ENCODE measurements around the gene TP53AIP1. TPM values are rescaled to one million over a fixed set of nuclear protein-coding genes. Genes with fewer than 3 reads are reported as not detected.

Gene TP53AIP1
- total RNA-seq, 2 experiments from 2014 or later: 0.20 TPM; not detected in 1

DNA sequence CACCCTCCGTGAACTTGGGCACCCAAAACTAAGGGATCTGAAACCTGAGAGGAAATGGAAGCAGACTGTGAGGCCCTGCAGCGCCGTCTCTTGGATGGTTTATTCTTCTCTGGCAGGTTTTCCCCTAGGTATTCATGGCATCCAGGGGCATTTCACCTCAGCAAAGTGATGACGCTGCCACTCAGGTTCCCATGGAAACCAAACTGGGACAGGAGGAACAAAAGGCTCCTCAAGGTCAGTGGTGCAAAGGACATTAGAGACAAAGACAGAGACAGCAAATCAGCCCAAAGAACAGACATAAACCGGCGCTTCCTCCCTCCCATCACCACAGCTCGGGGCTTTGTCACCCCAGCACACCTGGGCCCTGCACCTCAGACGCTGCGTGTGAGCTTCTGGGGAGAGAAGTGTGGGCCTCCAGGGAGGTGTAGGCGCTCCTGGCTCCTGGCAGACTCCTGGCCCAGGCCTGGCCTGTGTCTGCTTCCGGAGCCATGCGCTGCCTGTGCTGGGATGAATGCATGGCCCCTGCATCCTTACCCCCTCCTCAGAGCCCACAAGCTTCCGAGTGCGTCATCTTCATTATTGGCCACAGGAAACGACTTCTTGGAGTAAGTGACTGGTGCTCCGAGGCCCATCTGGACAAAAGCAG, 5.9 kb downstream of the TP53AIP1 start:
- ATAC-seq (ENCODE audit: poor library complexity) (no peak), DNase-seq (no peak)
- Histone ChIP-seq H3K4me3 (ENCODE audit: low read length) (no peak overlapping the region), H3K27me3 (ENCODE audit: control insufficient read depth in 1 of 2, insufficient read depth in 2 of 2, low read length in 2 of 2) (peaks cover 0 to 3% of the 10 kb centered on the region in 2 experiments), H3K9me3 (ENCODE audit: control insufficient read depth in 1 of 2, insufficient read depth in 1 of 2, low read length in 2 of 2) (no peaks in the 10 kb centered on the region), H3K4me1 (ENCODE audit: insufficient read depth, low read length) (no peaks in the 10 kb centered on the region), H3K27ac (ENCODE audit: low read depth in 1 of 2, low read length in 2 of 2) (no peak overlapping the region), H3K36me3 (ENCODE audit: insufficient read depth, low read length) (no peaks in the 10 kb centered on the region)
- intact Hi-C loops (cut with DNase I, micrococcal nuclease): no loop called here
- H3K27ac Mint-ChIP-seq: no peak overlapping the region
- no peaks in the 10 kb centered on the region for H3K9me3 Mint-ChIP-seq
- ChIA-PET CTCF (no interaction called here), POLR2A (no interaction called here)
- no peak overlapping the region for H3K4me3 Mint-ChIP-seq
- H3K36me3 Mint-ChIP-seq (ENCODE audit: low read depth): no peaks in the 10 kb centered on the region
- H3K27me3 Mint-ChIP-seq: no peaks in the 10 kb centered on the region
- H3K4me1 Mint-ChIP-seq (ENCODE audit: low read depth): no peaks in the 10 kb centered on the region
- TF ChIP-seq, protein P1, sequence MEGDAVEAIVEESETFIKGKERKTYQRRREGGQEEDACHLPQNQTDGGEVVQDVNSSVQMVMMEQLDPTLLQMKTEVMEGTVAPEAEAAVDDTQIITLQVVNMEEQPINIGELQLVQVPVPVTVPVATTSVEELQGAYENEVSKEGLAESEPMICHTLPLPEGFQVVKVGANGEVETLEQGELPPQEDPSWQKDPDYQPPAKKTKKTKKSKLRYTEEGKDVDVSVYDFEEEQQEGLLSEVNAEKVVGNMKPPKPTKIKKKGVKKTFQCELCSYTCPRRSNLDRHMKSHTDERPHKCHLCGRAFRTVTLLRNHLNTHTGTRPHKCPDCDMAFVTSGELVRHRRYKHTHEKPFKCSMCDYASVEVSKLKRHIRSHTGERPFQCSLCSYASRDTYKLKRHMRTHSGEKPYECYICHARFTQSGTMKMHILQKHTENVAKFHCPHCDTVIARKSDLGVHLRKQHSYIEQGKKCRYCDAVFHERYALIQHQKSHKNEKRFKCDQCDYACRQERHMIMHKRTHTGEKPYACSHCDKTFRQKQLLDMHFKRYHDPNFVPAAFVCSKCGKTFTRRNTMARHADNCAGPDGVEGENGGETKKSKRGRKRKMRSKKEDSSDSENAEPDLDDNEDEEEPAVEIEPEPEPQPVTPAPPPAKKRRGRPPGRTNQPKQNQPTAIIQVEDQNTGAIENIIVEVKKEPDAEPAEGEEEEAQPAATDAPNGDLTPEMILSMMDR (IDR thresholded peaks at IDR 0.05): no peak

GRCh38 chr11:128934926-128935325, 7.7 kb downstream of the TP53AIP1 start:
- H3K4me1 ChIP-seq (ENCODE audit: insufficient read depth, low read length): no peaks in the 10 kb centered on the region
- H3K27ac ChIP-seq (ENCODE audit: low read depth in 1 of 2, low read length in 2 of 2): no peak overlapping the region
- Mint-ChIP-seq H3K36me3 (ENCODE audit: low read depth) (no peaks in the 10 kb centered on the region), H3K4me3 (no peak overlapping the region), H3K27me3 (no peaks in the 10 kb centered on the region), H3K27ac (no peak overlapping the region), H3K4me1 (ENCODE audit: low read depth) (no peaks in the 10 kb centered on the region), H3K9me3 (no peaks in the 10 kb centered on the region)
- intact Hi-C loops (cut with DNase I, micrococcal nuclease): no loop called here
- ATAC-seq (ENCODE audit: poor library complexity) (no peak), DNase-seq (no peak)
- no peaks in the 10 kb centered on the region for H3K27me3 ChIP-seq (ENCODE audit: control insufficient read depth in 1 of 2, insufficient read depth in 2 of 2, low read length in 2 of 2)
- no peaks in the 10 kb centered on the region for H3K9me3 ChIP-seq (ENCODE audit: control insufficient read depth in 1 of 2, insufficient read depth in 1 of 2, low read length in 2 of 2)
- no peak overlapping the region for H3K4me3 ChIP-seq (ENCODE audit: low read length)
- POLR2A ChIA-PET: no interaction called here
- TF ChIP-seq, protein P1 (IDR thresholded peaks at IDR 0.05): no peak
- H3K36me3 ChIP-seq (ENCODE audit: insufficient read depth, low read length): no peaks in the 10 kb centered on the region
- CTCF ChIA-PET: interaction anchor here (0.7 kb wide), 1 partner anchor 28 kb away, joined by 3 read pairs; no protein-coding TSS in a partner anchor

DNA sequence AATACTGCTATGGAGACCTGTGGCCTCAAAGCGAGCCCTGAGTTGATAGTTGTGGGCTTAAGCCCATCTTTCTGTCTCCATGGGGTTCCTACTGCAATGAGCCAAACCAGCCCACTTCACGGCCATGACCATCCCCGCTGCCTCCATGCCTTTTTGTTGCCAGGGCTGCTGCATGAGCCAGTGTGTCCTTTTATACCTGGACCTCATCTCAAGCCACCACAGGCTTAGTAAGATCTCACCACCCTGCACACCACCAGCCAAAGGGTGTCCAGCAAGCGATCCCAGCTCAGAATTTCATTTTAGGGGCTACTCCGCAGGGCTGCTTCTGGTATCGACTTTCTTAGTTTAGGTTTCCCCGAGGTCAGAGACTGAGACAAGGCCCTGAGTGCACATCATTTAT, 8.3 kb downstream of the TP53AIP1 start:
- TF ChIP-seq, protein P1 (IDR thresholded peaks at IDR 0.05): no peak
- no peak overlapping the region for H3K4me3 ChIP-seq (ENCODE audit: low read length)
- no peaks in the 10 kb centered on the region for H3K4me1 Mint-ChIP-seq (ENCODE audit: low read depth)
- H3K27me3 Mint-ChIP-seq: no peaks in the 10 kb centered on the region
- CTCF ChIA-PET: interaction anchor here (0.7 kb wide), 1 partner anchor 27 kb away, joined by 3 read pairs; no protein-coding TSS in a partner anchor
- no peaks in the 10 kb centered on the region for H3K27me3 ChIP-seq (ENCODE audit: control insufficient read depth in 1 of 2, insufficient read depth in 2 of 2, low read length in 2 of 2)
- H3K27ac ChIP-seq (ENCODE audit: low read depth in 1 of 2, low read length in 2 of 2): no peak overlapping the region
- DNase-seq (no peak), ATAC-seq (ENCODE audit: poor library complexity) (no peak)
- H3K36me3 Mint-ChIP-seq (ENCODE audit: low read depth): no peaks in the 10 kb centered on the region
- POLR2A ChIA-PET: no interaction called here
- H3K9me3 ChIP-seq (ENCODE audit: control insufficient read depth in 1 of 2, insufficient read depth in 1 of 2, low read length in 2 of 2): no peaks in the 10 kb centered on the region
- no peaks in the 10 kb centered on the region for H3K9me3 Mint-ChIP-seq
- no peaks in the 10 kb centered on the region for H3K36me3 ChIP-seq (ENCODE audit: insufficient read depth, low read length)
- no peaks in the 10 kb centered on the region for H3K4me1 ChIP-seq (ENCODE audit: insufficient read depth, low read length)
- intact Hi-C loops (cut with DNase I, micrococcal nuclease): no loop called here
- H3K27ac Mint-ChIP-seq: no peak overlapping the region
- H3K4me3 Mint-ChIP-seq: no peak overlapping the region
